Osteoblast (primary cell): Measurements from ENCODE around the gene LRRC4C. TPM values are rescaled to one million over a fixed set of nuclear protein-coding genes. Genes with fewer than 3 reads are reported as not detected.

ENCODE experiments used
- DNase-seq: peaks from one replicate; pipeline ENCODE4 v3.0.0; 2011; ENCODE audit warnings: low spot score, mixed read lengths; ENCODE audit not compliant: insufficient read length; ENCODE audit errors: missing footprints
- H2AFZ ChIP-seq: 2 replicates; pipeline ENCODE4 v1.6.0; 2011; ENCODE audit warnings: mild to moderate bottlenecking, low read length
- H3K27ac ChIP-seq: 2 replicates; pipeline ENCODE4 v1.5.1; 2011; ENCODE audit warnings: mild to moderate bottlenecking, low read depth, low read length, moderate library complexity
- H3K27me3 ChIP-seq: 2 replicates; pipeline ENCODE4 v1.6.0; 2012; ENCODE audit warnings: mild to moderate bottlenecking, control low read depth, inconsistent platforms, low read length, moderate library complexity; ENCODE audit not compliant: insufficient read depth
- H3K36me3 ChIP-seq: 2 replicates; pipeline ENCODE4 v1.5.1; 2011; ENCODE audit warnings: mild to moderate bottlenecking, low read length, control low read depth, moderate library complexity; ENCODE audit not compliant: insufficient read depth
- H3K4me1 ChIP-seq: 2 replicates; pipeline ENCODE4 v1.5.1; 2011; ENCODE audit warnings: mild to moderate bottlenecking, low read length, control low read depth, moderate library complexity; ENCODE audit not compliant: insufficient read depth
- H3K4me2 ChIP-seq: 2 replicates; pipeline ENCODE4 v1.6.0; 2011; ENCODE audit warnings: mild to moderate bottlenecking, low read length; ENCODE audit not compliant: insufficient read depth
- H3K4me3 ChIP-seq: fragments of 200-600 bp; sonication (generic); 3 replicates; pipeline ENCODE4 v1.5.1; 2012; ENCODE audit warnings: mild to moderate bottlenecking, low read length, inconsistent platforms; ENCODE audit not compliant: insufficient read depth
- H3K79me2 ChIP-seq: 2 replicates; pipeline ENCODE4 v1.6.0; 2012; ENCODE audit warnings: mild to moderate bottlenecking, low read length, control low read depth, inconsistent platforms; ENCODE audit not compliant: insufficient read depth
- H3K9me3 ChIP-seq: 2 replicates; pipeline ENCODE4 v1.5.1; 2011; ENCODE audit warnings: low read depth, low read length, control low read depth
- H4K20me1 ChIP-seq: 2 replicates; pipeline ENCODE4 v1.6.0; 2012; ENCODE audit warnings: mild to moderate bottlenecking, low read length, control low read depth; ENCODE audit not compliant: insufficient read depth
- CTCF ChIP-seq: IDR thresholded peaks from 2 replicates; pipeline ENCODE4 v1.5.1; 2011; ENCODE audit warnings: mild to moderate bottlenecking, low read depth, low read length, moderate library complexity; ENCODE audit errors: extremely low read depth
- total RNA-seq: library from RNA; depleted of rRNA; stranded (reverse); fragments of >200 nt; gene quantifications from 2 replicates; pipeline ENCODE4 v1.2.3, GENCODE V29; 2012

Gene LRRC4C
- total RNA-seq, 1 donor, result 2.2 TPM

- Histone ChIP-seq H3K79me2 (no peaks in the 10 kb centered on the region), H3K4me1 (no peaks in the 10 kb centered on the region), H2AFZ (no peak overlapping the region), H3K27me3 (no peaks in the 10 kb centered on the region), H3K9me3 (no peaks in the 10 kb centered on the region), H3K4me3 (no peak overlapping the region), H3K36me3 (no peaks in the 10 kb centered on the region), H4K20me1 (no peaks in the 10 kb centered on the region), H3K4me2 (no peak overlapping the region), H3K27ac (no peak overlapping the region)
- TF ChIP-seq CTCF, result no peak
- peak; percentile 72 for DNase-seq
Measured at GRCh38 chr11:40162901-40163883, 1296.3 kb downstream of the LRRC4C start.

- DNase-seq, result no peak
- no peak overlapping the region for H3K4me2 ChIP-seq
Measured at GRCh38 chr11:40161854-40162410, 1297.5 kb downstream of the LRRC4C start.

GRCh38 chr11:40160418-40160817 is 1299.0 kb downstream of the LRRC4C start:
- H3K9me3 ChIP-seq, result no peaks in the 10 kb centered on the region
- DNase-seq, result no peak
- no peak overlapping the region for H2AFZ ChIP-seq
- H3K36me3 ChIP-seq, result no peaks in the 10 kb centered on the region
- no peaks in the 10 kb centered on the region for H3K79me2 ChIP-seq
- TF ChIP-seq CTCF, result no peak
- H3K4me3 ChIP-seq, result no peak overlapping the region
- H3K27ac ChIP-seq, result no peak overlapping the region
- H3K4me2 ChIP-seq, result no peak overlapping the region
- H4K20me1 ChIP-seq, result no peaks in the 10 kb centered on the region
- H3K4me1 ChIP-seq, result no peaks in the 10 kb centered on the region
- no peaks in the 10 kb centered on the region for H3K27me3 ChIP-seq

More at GRCh38 chr11:40161854-40162410, 1297.5 kb downstream of the LRRC4C start:
- no peak overlapping the region for H3K4me3 ChIP-seq
- H3K4me1 ChIP-seq, result no peaks in the 10 kb centered on the region
- H2AFZ ChIP-seq, result no peak overlapping the region
- no peaks in the 10 kb centered on the region for H3K9me3 ChIP-seq
- H4K20me1 ChIP-seq, result no peaks in the 10 kb centered on the region
- no peaks in the 10 kb centered on the region for H3K79me2 ChIP-seq
- TF ChIP-seq CTCF, result no peak
- H3K27ac ChIP-seq, result no peak overlapping the region
- H3K36me3 ChIP-seq, result no peaks in the 10 kb centered on the region
- H3K27me3 ChIP-seq, result no peaks in the 10 kb centered on the region

- Histone ChIP-seq H4K20me1 (no peaks in the 10 kb centered on the region), H3K79me2 (no peaks in the 10 kb centered on the region), H3K4me3 (no peak overlapping the region), H3K4me2 (no peak overlapping the region), H3K27me3 (no peaks in the 10 kb centered on the region), H2AFZ (no peak overlapping the region), H3K4me1 (no peaks in the 10 kb centered on the region), H3K36me3 (no peaks in the 10 kb centered on the region), H3K27ac (no peak overlapping the region), H3K9me3 (no peaks in the 10 kb centered on the region)
- TF ChIP-seq CTCF, result no peak
- DNase-seq, result no peak
Measured at GRCh38 chr11:40149721-40150120, 1309.7 kb downstream of the LRRC4C start.
